Smooth muscle cell of the brain vasculature (primary cell): Measurements from ENCODE around the gene SPTAN1.
"Not testable (repeated sequence)": the region's sequence is repeated elsewhere in the genome, so short reads cannot be mapped to it uniquely, and the experiment has no call there.

Experiments
- DNase-seq: peaks from one replicate; pipeline ENCODE4 v3.0.0-alpha.2; 2012; ENCODE audit warnings: low read depth, low spot score

SPTAN1 gene

GRCh38 chr9:128632066-128632465, 79.7 kb downstream of the SPTAN1 start:
- no peak for DNase-seq

DNA sequence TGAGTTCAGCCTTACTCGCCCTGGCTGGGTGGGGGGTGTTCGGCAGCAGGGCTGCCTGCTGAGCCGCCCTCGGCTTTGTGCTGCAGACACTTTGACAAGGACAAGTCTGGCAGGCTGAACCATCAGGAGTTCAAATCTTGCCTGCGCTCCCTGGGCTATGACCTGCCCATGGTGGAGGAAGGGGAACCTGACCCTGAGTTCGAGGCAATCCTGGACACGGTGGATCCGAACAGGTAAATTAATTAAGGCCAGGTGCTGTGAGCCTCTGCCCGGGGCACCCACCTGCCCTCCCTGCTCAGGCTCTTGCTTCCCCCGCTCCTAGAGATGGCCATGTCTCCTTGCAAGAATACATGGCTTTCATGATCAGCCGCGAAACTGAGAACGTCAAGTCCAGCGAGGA, 80.1 kb downstream of the SPTAN1 start:
- DNase-seq, result no peak

DNA sequence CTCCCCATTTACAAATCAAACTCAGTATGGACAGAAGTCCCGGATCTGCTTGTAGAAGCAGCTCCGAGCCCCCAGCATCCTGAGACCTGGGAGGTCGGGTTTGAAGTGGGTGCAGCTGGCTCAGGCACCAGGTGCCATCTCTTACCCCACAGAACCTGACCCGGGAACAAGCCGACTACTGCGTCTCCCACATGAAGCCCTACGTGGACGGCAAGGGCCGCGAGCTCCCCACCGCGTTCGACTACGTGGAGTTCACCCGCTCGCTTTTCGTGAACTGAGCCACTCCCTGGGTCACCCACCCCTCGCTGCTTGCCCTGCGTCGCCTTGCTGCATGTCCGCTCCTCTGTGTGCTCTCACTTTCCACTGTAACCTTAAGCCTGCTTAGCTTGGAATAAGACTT, 80.7 kb downstream of the SPTAN1 start:
- DNase-seq, result no peak

- no peak for DNase-seq
Measured at GRCh38 chr9:128633601-128634000, 81.2 kb downstream of the SPTAN1 start.

- no peak for DNase-seq
Measured at GRCh38 chr9:128634111-128634510, 81.7 kb downstream of the SPTAN1 start.

- DNase-seq, result no peak
Measured at GRCh38 chr9:128634651-128635262, 82.4 kb downstream of the SPTAN1 start.

DNA sequence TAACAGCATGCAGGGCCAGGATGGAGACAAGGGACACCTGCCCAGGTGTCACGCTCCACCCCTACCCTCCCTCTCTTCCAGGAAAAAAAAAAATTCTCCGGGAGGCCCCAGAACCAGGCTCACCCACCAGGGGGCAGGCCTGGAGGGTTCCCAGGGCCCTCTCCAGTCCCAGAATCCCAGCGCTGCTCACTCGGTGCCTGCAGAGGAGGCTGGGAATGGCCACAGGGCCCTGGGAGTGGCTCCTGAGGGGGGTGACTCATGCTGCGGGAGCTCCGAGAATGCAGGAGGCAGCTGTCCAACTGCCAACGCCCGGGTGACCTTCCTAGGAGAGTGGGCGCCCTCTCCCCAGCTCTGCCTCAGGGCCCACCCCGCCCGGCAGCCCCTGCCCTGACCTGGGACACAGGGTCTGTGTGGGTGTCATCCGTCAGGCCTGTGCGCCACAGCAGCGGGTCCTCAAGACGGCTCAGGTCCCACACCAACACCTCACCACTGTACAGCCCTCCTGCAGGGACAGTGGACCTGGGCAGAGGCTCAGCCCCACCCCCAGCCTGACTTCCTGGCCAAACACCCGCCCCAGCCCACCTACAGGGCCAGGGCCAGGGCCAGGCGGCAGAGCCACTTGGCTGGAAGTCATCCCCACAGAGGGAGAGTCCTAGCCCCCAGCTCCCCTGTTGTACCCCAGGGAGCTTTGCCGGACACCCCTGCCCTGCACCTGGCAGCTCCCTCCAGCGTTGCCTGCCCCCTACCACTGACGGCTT, 83.1 kb downstream of the SPTAN1 start:
- peak; percentile 71 for DNase-seq

GRCh38 chr9:128636024-128636390, 83.6 kb downstream of the SPTAN1 start:
- no peak for DNase-seq

- DNase-seq, result no peak
Measured at GRCh38 chr9:128636556-128637530, 84.5 kb downstream of the SPTAN1 start.

- DNase-seq, result no peak
Measured at GRCh38 chr9:128637656-128638055, 85.3 kb downstream of the SPTAN1 start.

- DNase-seq, result no peak
Measured at GRCh38 chr9:128638580-128638979, 86.2 kb downstream of the SPTAN1 start.

DNA sequence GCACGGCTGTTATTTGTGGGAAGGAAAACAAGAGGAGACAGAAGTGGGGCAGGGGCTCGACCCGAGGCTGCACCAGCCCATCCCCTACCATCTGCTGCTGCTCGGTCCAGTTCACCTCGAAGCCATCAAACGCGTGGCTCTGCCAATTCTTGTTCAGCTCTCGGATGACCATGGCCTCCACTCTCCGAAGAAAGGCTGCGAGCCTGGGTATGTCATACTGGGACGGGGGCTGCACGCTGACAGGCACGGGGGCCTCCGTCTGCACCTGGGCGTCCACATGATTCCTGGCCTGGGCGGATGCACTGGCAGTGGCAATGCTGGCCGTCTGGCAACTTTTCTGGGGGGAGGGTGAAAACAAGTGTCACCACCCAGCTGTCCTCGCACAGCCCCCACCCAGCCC, 88.2 kb downstream of the SPTAN1 start:
- DNase-seq, result no peak

- no peak for DNase-seq
Measured at GRCh38 chr9:128642675-128643245, 90.4 kb downstream of the SPTAN1 start.

DNA sequence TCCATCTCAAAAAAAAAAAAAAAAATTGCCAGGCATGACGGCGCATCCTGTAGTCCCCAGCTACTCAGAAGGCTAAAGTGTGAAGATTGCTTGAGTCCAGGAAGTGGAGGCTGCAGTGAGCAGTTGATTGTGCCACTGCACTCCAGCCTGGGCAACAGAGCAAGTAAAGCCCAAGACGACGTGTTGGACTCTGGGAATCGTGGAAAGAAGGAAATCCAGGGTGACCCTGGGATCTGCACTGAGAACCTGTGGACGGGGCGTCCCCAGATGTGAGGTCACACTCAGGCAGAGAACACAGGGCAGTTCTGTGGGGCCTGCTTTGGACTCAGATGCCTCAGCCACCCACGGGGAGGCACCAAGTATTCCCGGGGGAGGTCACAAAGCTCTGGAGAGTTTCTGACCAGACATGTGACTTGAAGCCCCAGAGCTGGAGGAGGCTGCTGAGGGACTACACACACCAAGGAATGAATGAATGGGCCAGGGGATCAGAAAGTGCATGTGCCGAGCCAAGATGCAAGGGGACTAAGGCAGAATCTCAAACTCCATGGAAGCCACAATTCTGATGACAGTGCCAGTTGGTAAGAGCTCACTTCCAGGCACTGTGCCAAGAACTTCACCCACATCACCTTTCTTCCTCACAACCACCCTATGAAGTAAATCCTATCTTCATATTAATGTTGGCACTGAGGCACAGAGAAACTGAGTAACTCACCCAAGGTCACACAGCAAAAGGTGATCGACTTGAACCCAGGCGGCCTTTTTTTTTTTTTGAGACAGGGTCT, 91.3 kb downstream of the SPTAN1 start:
- no peak for DNase-seq

DNA sequence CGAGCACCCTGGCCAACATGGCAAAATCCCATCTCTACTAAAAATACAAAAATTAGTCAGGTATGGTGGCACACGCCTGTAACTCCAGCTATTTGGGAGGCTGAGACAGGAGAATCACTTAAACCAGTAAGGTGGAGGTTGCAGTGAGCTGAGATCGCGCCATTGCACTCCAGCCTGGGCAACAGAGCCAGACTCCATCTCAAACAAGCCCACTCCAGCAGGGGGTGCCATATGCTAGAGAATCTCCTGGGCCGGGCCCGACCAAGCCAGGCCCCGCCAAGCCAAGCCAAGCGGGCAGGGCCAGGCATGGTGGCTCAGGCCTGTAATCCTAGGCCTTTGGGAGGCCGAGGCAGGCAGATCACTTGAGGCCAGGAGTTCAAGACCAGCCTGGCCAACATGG, 95.8 kb downstream of the SPTAN1 start:
- DNase-seq, result not testable (repeated sequence)

- DNase-seq, result no peak
Measured at GRCh38 chr9:128651798-128652197, 99.4 kb downstream of the SPTAN1 start.

DNA sequence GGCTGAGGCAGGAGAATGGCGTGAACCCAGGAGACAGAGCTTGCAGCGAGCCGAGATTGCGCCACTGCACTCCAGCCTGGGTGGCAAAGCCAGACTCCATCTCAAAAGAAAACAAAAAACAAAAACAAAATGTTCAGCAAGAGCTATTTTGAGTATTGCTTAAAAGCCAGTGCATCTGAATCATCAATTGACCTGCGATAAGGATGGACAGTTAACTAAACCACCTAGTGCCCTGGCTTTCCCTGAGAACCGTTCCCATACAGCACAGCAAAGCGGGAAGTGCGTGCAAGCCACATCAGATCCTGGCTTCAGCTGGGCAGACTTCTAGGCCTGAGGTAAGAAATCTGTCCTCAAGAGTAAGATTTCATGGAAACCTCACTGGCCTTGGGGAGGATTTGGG, 101.5 kb downstream of the SPTAN1 start:
- no peak for DNase-seq

GRCh38 chr9:128654481-128654880, 102.1 kb downstream of the SPTAN1 start:
- DNase-seq, result no peak

DNA sequence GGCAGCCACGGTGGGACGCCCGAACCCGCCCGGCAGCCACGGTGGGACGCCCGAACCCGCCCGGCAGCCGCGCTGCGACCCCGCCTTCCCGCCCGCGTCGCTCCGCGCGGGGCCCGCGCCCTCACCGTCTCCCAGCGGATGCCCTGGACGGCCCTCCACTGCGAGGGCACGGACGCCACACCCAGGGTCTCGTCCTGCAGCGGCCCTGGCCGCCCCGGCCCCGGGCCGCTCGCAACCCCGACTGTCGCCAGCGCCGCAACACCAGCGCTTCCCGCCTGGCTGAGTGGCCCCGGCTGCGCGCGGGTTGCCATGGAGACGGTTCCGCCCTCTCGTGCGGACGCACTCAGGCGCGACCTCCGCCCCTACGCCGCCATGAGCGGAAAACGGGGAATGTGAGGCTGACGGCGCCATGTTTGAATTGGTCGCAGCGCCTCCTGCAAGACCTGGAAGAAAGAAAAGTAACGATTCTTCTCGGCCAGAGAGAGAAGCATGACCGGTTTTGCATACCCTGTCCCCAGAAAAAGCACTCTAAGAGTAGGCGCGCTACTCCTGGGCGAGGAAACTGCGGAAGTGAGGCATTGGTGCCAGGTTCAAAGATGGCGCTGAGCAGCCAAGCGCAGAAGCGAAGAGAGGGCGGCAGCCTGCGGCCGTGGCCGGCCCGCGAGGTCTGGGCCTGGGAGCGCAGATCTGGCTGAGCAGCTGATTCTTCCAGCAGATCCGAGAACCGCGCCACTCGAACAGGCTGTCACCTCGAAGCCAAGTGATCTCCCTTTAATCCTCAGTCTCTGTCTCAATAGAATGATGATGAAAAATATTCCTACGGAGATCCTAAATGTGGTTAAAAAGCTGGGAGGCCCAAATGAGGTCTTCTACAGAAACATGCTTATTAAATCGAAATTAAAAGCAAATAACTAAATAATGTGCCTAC, 104.3 kb downstream of the SPTAN1 start, which contains the start of gene DYNC2I2:
TSS of gene DYNC2I2 (minus strand) at position 432 of the 928 bp plus-strand sequence. CDS start at position 311, 121 bp downstream.
- DNase-seq, result peak; percentile 81

GRCh38 chr9:128657344-128657704, 104.9 kb downstream of the SPTAN1 start:
- no peak for DNase-seq
